Measurements from ENCODE around the gene ADIPOR2. TPM values are rescaled to one million over a fixed set of nuclear protein-coding genes. Genes with fewer than 3 reads are reported as not detected.

ADIPOR2 gene, protein sequence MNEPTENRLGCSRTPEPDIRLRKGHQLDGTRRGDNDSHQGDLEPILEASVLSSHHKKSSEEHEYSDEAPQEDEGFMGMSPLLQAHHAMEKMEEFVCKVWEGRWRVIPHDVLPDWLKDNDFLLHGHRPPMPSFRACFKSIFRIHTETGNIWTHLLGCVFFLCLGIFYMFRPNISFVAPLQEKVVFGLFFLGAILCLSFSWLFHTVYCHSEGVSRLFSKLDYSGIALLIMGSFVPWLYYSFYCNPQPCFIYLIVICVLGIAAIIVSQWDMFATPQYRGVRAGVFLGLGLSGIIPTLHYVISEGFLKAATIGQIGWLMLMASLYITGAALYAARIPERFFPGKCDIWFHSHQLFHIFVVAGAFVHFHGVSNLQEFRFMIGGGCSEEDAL
- total RNA-seq: 34.7 and 36.7 TPM in 2 replicates

DNA sequence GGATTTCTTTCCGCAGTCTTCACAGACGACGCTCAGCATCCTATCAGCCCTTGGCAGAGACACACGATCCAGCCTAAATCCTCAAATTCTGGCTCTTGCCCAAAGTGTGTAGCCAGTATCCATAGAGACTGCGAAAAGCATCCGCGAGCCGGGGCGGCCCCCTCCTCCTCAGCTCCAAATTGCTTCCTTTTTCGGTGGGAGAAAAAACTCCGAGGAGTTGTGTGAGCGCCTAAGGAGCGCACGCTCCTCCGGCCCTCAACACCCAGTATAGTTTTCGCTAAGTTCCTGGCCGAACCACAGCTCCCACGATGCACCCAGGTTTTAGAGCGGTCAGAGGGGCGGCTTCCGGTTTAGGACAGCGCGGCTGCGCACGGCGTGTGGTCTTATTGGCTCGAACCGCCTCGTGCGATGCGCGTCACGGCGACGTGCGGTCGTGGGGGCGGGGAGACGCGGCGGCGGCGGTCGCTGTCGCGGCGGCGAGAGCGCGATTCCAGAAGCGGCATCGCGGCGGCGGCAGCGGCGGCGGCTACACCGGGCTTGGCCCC, at the start of gene ADIPOR2:
Gene ADIPOR2 (plus strand): TSS at position 493 of the 545 bp plus-strand sequence. CDS start 63,274 bp downstream, outside the sequence.

DNA sequence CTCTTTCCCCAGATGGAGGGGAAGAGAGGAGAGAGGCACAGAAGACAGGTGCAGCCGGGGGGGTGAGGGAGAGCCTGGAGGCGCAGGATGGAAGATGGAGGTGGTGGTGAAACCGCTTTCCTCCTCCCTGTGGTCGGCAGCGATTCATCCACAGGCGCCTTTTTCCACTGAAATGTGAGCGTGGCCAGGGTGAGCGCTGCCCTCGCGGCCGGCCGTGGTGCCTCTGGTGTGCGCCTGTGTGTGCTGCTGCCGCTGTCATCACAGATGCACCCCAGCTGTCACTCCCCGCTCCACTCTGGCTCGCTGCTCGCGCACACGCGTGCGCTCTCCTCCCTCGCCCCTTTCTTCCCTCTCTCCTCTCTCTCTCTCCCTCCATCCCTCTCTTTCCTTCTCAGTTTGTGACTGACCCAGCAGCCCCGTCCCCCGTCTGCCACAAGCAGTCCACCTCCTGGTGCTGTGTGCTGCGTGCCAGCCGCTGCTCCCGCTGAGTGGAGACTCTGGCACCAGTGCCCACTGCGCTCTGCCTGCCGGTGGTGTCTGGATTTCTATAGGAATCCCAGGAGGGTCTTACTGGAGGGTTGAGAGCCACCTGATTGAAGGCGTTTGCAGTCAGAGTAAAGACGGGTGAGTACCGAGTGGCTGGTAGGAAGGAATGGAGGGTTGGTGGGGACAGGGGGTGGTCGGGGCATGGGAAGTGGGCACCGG, 129.5 kb downstream of the ADIPOR2 start, which contains the start of gene LRTM2:
Gene LRTM2 (plus strand): TSS at position 375 of the 705 bp plus-strand sequence. CDS start 7,584 bp downstream, outside the sequence.

Other genes with a start within 250 kb of the ADIPOR2 start
- gene FBXL14, start 96.5 kb upstream of the ADIPOR2 start, total RNA-seq: 12.2 and 15.5 TPM in 2 replicates
- 39.5 and 89.6 TPM in 2 replicates for gene WNT5B, start 61.8 kb upstream of the ADIPOR2 start, total RNA-seq
- gene LRTM2, start 129.5 kb downstream of the ADIPOR2 start, total RNA-seq: not detected in 2 replicates
- gene CACNA2D4, start 227.6 kb downstream of the ADIPOR2 start, total RNA-seq: not detected in 2 replicates

Data from smooth muscle cell of the umbilical artery (primary cell).